SK-N-SH (cell line): Measurements from ENCODE around the gene ABCA7. TPM values are rescaled to one million over a fixed set of nuclear protein-coding genes. Genes with fewer than 3 reads are reported as not detected.
A peak's percentile ranks its signal among the peaks of the same experiment; 100 is the strongest.

Source experiments
- CTCF ChIA-PET: fragments of 300-600, 350-600 bp; formaldehyde crosslinking; extraction: SDS; loops from one replicate; lab custom pipeline; 2021; lab: Yijun Ruan, JAX
- POLR2A ChIA-PET: fragments of 350-600 bp; sonication (Branson Sonifier 250); formaldehyde crosslinking; extraction: SDS; loops from one replicate; lab custom pipeline; 2020; ENCODE audit warnings: antibody characterized with exemption, inconsistent platforms; lab: Yijun Ruan, JAX
- DNase-seq: peaks from one replicate; pipeline ENCODE4 v3.0.0; 2012
- H2AFZ ChIP-seq: fragments of 200-600 bp; sonication (generic); 2 replicates; pipeline ENCODE4 v1.8.1; 2016; ENCODE audit warnings: antibody characterized with exemption, mild to moderate bottlenecking, low read depth
- H3F3A ChIP-seq: fragments of 200-600 bp; sonication (generic); replicated peaks from 2 replicates; pipeline ENCODE3; 2016; ENCODE audit warnings: antibody characterized with exemption, mild to moderate bottlenecking; ENCODE audit not compliant: insufficient read depth
- H3K27ac ChIP-seq, 2 experiments: fragments of 200-500 bp in 1 of 2; fragments of 200-600 bp in 1 of 2; sonication (Bioruptor generic) in 1 of 2; sonication (generic), shearing (Covaris generic) in 1 of 2; 2 replicates each; pipeline versions ENCODE4 v1.5.1 to v1.6.1; 2014 to 2016; ENCODE audit warnings: low read depth in 2 of 2, inconsistent platforms in 1 of 2, low read length in 1 of 2, mild to moderate bottlenecking in 1 of 2, mixed read lengths in 1 of 2
- H3K27me3 ChIP-seq: fragments of 200-600 bp; sonication (generic), shearing (Covaris generic); 2 replicates; pipeline ENCODE4 v1.6.1; 2016; ENCODE audit warnings: mixed run types; ENCODE audit not compliant: insufficient read depth
- H3K36me3 ChIP-seq, 2 experiments: fragments of 200-500 bp in 1 of 2; fragments of 200-600 bp in 1 of 2; sonication (Bioruptor generic) in 1 of 2; sonication (generic) in 1 of 2; replicated peaks in 1 of 2; 2 replicates each; pipeline versions ENCODE3 to v1.5.1; 2014 to 2016; ENCODE audit warnings: low read length in 1 of 2, mild to moderate bottlenecking in 1 of 2; ENCODE audit not compliant: insufficient read depth in 2 of 2, control insufficient read depth in 1 of 2
- H3K4me1 ChIP-seq, 2 experiments: fragments of 200-500 bp in 1 of 2; fragments of 200-600 bp in 1 of 2; sonication (Bioruptor generic) in 1 of 2; sonication (generic), shearing (Covaris generic) in 1 of 2; 2 replicates each; pipeline versions ENCODE4 v1.5.1 to v1.6.1; 2014 to 2016; ENCODE audit warnings: low read depth in 1 of 2, low read length in 1 of 2, mixed run types in 1 of 2; ENCODE audit not compliant: insufficient read depth in 2 of 2, control insufficient read depth in 1 of 2
- H3K4me2 ChIP-seq: fragments of 200-600 bp; sonication (generic), shearing (Covaris generic); 2 replicates; pipeline ENCODE4 v1.6.1; 2017; ENCODE audit warnings: mixed run types
- H3K4me3 ChIP-seq, 2 experiments: fragments of 200-500 bp in 1 of 2; fragments of 200-600 bp in 1 of 2; sonication (Bioruptor generic) in 1 of 2; sonication (generic), shearing (Covaris generic) in 1 of 2; 2 replicates each; pipeline versions ENCODE4 v1.5.1 to v1.8.1; 2014 to 2016; ENCODE audit warnings: low read depth in 2 of 2, inconsistent platforms in 1 of 2, low read length in 1 of 2, mild to moderate bottlenecking in 1 of 2, mixed read lengths in 1 of 2, moderate library complexity in 1 of 2
- H3K79me2 ChIP-seq: fragments of 200-600 bp; sonication (generic); 2 replicates; pipeline ENCODE4 v1.8.1; 2017; ENCODE audit warnings: mild to moderate bottlenecking; ENCODE audit not compliant: insufficient read depth
- H3K9ac ChIP-seq: fragments of 200-600 bp; sonication (generic); 2 replicates; pipeline ENCODE4 v1.6.1; 2017; ENCODE audit warnings: mixed run types
- H3K9me2 ChIP-seq: fragments of 200-600 bp; sonication (generic); 2 replicates; pipeline ENCODE4 v1.6.1; 2017; ENCODE audit warnings: mixed run types
- H3K9me3 ChIP-seq: fragments of 200-600 bp; sonication (generic); 2 replicates; pipeline ENCODE4 v1.6.1; 2017; ENCODE audit warnings: mixed run types, mild to moderate bottlenecking, moderate library complexity
- H4K20me1 ChIP-seq: fragments of 200-600 bp; sonication (generic); 2 replicates; pipeline ENCODE4 v1.6.1; 2017; ENCODE audit warnings: mild to moderate bottlenecking, mixed run types; ENCODE audit not compliant: insufficient read depth
- CHD2 ChIP-seq: fragments of 150-350 bp; IDR thresholded peaks from 2 replicates; pipeline ENCODE4 v1.6.1; 2018; ENCODE audit warnings: low read length; ENCODE audit not compliant: partially characterized antibody
- ELF1 ChIP-seq: IDR thresholded peaks from 2 replicates; pipeline ENCODE4 v1.4.0; 2012
- EZH2phosphoT487 ChIP-seq: fragments of 200-600 bp; sonication (generic); IDR thresholded peaks from 2 replicates; pipeline ENCODE4 v1.6.1; 2017; ENCODE audit warnings: low read depth, mixed run types, mild to moderate bottlenecking, antibody characterized with exemption, moderate library complexity, borderline replicate concordance
- MEF2A ChIP-seq: IDR thresholded peaks from 2 replicates; pipeline ENCODE4 v1.4.0; 2012; ENCODE audit warnings: low read depth, borderline replicate concordance
- MXI1 ChIP-seq: IDR thresholded peaks from 2 replicates; pipeline ENCODE4 v1.6.1; 2012; ENCODE audit warnings: mild to moderate bottlenecking, low read depth, low read length, improper control_type of control experiment
- NRF1 ChIP-seq: IDR thresholded peaks from 2 replicates; pipeline ENCODE4 v1.6.1; 2012; ENCODE audit warnings: low read depth, mild to moderate bottlenecking, low read length
- POLR2AphosphoS5 ChIP-seq: IDR thresholded peaks from 2 replicates; pipeline ENCODE4 v1.6.1; 2012; ENCODE audit warnings: low read depth, low read length
- RAD21 ChIP-seq: IDR thresholded peaks from 2 replicates; pipeline ENCODE4 v1.6.1; 2012; ENCODE audit warnings: mild to moderate bottlenecking, low read length
- RCOR1 ChIP-seq: fragments of 150-350 bp; IDR thresholded peaks from 2 replicates; pipeline ENCODE4 v1.6.1; 2017; ENCODE audit warnings: antibody characterized with exemption, low read length
- SMC3 ChIP-seq: IDR thresholded peaks from 2 replicates; pipeline ENCODE4 v1.6.1; 2012; ENCODE audit warnings: low read depth, low read length, improper control_type of control experiment
- TAF1 ChIP-seq: IDR thresholded peaks from 2 replicates; pipeline ENCODE4 v1.6.1; 2012; ENCODE audit warnings: low read depth, mild to moderate bottlenecking, low read length, moderate library complexity, borderline replicate concordance
- TEAD4 ChIP-seq: IDR thresholded peaks from 2 replicates; pipeline ENCODE4 v1.4.0; 2012; ENCODE audit warnings: mild to moderate bottlenecking, borderline replicate concordance; ENCODE audit not compliant: insufficient read depth
- YY1 ChIP-seq: IDR thresholded peaks from 2 replicates; pipeline ENCODE4 v1.4.0; 2012; ENCODE audit warnings: low read depth, mild to moderate bottlenecking
- WGBS: methylation state at CpG from one replicate; pipeline ENCODE4 v1.1.6; 2017; ENCODE audit warnings: low lambda C conversion rate; 5-methylcytosine and 5-hydroxymethylcytosine counted together
- polyA plus RNA-seq, 3 experiments: library from polyadenylated mRNA; depleted of rRNA; stranded (reverse); fragments of >200 nt; gene quantifications; 2 replicates each; pipeline ENCODE4 v1.2.3, GENCODE V29; 2012
- TF ChIP-seq, protein P1 (sequence below): fragments of 150-350 bp; IDR thresholded peaks from 2 replicates; pipeline ENCODE4 v1.6.1; 2016; ENCODE audit warnings: mild to moderate bottlenecking, low read depth, low read length
- TF ChIP-seq, protein P2 (sequence below): IDR thresholded peaks from 2 replicates; pipeline ENCODE4 v1.4.0; 2012; ENCODE audit warnings: low read depth
- TF ChIP-seq, protein P3 (sequence below): fragments of 200-600 bp; sonication (generic); IDR thresholded peaks from 2 replicates; pipeline ENCODE4 v1.6.1; 2017; ENCODE audit warnings: antibody characterized with exemption, mild to moderate bottlenecking, moderate library complexity

The ABCA7 gene
- polyA plus RNA-seq, 1 of the 3 experiments (the other 2 are of a cell fraction): 7.8 TPM

DNA sequence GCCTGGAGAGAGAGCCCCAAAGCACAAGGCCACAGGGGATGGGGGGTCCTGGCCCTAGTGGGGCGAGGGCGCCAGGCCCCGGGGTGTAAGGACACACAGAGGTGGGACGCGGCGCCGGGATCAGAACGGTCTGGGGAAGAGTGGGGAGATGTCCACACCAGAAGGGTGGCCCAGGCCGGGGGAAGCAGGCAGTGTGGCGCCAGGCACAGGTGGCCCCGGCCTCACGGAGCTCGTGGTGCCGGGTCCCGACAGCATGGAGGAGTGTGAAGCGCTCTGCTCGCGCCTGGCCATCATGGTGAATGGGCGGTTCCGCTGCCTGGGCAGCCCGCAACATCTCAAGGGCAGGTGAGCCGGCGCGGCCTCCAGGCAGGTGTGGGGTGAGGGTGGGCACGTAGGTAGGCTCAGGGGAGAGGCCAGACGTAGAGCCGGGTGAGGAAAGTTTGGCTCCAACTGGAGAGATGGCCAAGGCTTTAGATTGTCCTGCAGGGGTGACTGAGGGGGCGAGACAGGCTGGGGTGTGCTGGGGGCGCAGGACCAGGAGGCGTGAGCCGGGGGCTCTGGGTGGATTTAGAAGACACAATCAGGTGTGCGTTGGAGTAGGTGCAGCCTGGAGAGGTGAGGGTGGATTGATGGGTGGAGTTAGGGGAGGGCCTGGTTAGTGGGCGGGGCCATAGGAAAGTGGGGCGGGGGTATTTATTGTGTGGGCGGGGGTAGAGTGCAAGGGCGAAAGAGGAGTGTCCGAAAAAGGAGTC lies 24.2 kb downstream of the ABCA7 start:
- H3F3A ChIP-seq: peaks cover 7% of the 10 kb centered on the region
- no peaks in the 10 kb centered on the region for H3K36me3 ChIP-seq
- no peaks in the 10 kb centered on the region for H4K20me1 ChIP-seq
- no peak for DNase-seq
- peaks cover 0 to 20% of the 10 kb centered on the region in 2 experiments; a peak in 1 of 4 replicates for H3K4me1 ChIP-seq
- POLR2A ChIA-PET: no interaction called here
- no peak overlapping the region for H3K9ac ChIP-seq
- TF ChIP-seq TEAD4: no peak
- TF ChIP-seq POLR2AphosphoS5: no peak
- TF ChIP-seq ELF1: no peak
- no peak for TF ChIP-seq RCOR1
- TF ChIP-seq EZH2phosphoT487: no peak
- TF ChIP-seq CHD2: no peak
- no peak for TF ChIP-seq NRF1
- TF ChIP-seq, protein P1, sequence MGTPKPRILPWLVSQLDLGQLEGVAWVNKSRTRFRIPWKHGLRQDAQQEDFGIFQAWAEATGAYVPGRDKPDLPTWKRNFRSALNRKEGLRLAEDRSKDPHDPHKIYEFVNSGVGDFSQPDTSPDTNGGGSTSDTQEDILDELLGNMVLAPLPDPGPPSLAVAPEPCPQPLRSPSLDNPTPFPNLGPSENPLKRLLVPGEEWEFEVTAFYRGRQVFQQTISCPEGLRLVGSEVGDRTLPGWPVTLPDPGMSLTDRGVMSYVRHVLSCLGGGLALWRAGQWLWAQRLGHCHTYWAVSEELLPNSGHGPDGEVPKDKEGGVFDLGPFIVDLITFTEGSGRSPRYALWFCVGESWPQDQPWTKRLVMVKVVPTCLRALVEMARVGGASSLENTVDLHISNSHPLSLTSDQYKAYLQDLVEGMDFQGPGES: no peak
- TF ChIP-seq, protein P2, sequence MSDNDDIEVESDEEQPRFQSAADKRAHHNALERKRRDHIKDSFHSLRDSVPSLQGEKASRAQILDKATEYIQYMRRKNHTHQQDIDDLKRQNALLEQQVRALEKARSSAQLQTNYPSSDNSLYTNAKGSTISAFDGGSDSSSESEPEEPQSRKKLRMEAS: no peak
- no peak for TF ChIP-seq MEF2A
- TF ChIP-seq YY1: no peak
- no peak for TF ChIP-seq RAD21
- CTCF ChIA-PET: interaction anchor here (0.7 to 3.5 kb wide), 18 partner anchors 7 to 177 kb away, joined by 3 to 24 read pairs (median 5); partner anchors contain the start of gene RNU6-2
- no peaks in the 10 kb centered on the region for H3K9me3 ChIP-seq
- H3K27me3 ChIP-seq: peaks cover 18% of the 10 kb centered on the region; the same call in 1 of the 2 replicates
- WGBS: 82% methylated on average over 37 of the region's 37 CpGs
- no peak overlapping the region for H3K4me3 ChIP-seq
- H3K79me2 ChIP-seq: no peaks in the 10 kb centered on the region
- no peaks in the 10 kb centered on the region for H3K9me2 ChIP-seq
- no peak overlapping the region for H2AFZ ChIP-seq
- no peak overlapping the region for H3K4me2 ChIP-seq
- no peak overlapping the region for H3K27ac ChIP-seq

DNA sequence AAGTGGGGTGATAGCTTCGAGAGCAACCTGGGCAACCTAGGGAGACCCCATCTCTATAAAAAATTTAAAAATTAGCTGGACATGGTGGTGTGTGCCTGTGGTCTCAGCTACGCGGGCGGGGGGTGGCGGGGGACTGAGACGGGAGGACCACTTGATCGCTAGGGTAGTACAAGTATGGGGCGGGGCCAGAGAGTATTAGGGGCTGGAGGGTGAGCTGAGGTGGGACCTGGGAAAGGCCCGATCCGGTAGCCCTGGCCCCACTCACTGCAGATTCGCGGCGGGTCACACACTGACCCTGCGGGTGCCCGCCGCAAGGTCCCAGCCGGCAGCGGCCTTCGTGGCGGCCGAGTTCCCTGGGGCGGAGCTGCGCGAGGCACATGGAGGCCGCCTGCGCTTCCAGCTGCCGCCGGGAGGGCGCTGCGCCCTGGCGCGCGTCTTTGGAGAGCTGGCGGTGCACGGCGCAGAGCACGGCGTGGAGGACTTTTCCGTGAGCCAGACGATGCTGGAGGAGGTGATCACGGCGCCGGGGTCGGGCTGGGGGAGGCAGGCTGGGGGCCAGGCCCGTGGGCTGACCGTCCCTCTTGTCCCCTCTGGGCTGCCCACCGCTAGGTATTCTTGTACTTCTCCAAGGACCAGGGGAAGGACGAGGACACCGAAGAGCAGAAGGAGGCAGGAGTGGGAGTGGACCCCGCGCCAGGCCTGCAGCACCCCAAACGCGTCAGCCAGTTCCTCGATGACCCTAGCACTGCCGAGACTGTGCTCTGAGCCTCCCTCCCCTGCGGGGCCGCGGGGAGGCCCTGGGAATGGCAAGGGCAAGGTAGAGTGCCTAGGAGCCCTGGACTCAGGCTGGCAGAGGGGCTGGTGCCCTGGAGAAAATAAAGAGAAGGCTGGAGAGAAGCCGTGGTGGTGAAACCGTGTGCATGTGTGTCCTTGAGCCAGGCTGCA lies 25.0 kb downstream of the ABCA7 start:
- no peaks in the 10 kb centered on the region for H4K20me1 ChIP-seq
- H3K9ac ChIP-seq: no peak overlapping the region
- CTCF ChIA-PET: interaction anchor here (0.7 to 3.5 kb wide), 19 partner anchors 8 to 176 kb away, joined by 3 to 24 read pairs (median 5); partner anchors contain the start of gene RNU6-2
- TF ChIP-seq, protein P3, sequence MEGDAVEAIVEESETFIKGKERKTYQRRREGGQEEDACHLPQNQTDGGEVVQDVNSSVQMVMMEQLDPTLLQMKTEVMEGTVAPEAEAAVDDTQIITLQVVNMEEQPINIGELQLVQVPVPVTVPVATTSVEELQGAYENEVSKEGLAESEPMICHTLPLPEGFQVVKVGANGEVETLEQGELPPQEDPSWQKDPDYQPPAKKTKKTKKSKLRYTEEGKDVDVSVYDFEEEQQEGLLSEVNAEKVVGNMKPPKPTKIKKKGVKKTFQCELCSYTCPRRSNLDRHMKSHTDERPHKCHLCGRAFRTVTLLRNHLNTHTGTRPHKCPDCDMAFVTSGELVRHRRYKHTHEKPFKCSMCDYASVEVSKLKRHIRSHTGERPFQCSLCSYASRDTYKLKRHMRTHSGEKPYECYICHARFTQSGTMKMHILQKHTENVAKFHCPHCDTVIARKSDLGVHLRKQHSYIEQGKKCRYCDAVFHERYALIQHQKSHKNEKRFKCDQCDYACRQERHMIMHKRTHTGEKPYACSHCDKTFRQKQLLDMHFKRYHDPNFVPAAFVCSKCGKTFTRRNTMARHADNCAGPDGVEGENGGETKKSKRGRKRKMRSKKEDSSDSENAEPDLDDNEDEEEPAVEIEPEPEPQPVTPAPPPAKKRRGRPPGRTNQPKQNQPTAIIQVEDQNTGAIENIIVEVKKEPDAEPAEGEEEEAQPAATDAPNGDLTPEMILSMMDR: peak; percentile 55
- no peak for TF ChIP-seq CHD2
- TF ChIP-seq EZH2phosphoT487: no peak
- peak; percentile 42 for TF ChIP-seq NRF1
- TF ChIP-seq ELF1: no peak
- TF ChIP-seq, protein P2: peak; percentile 98
- peak; percentile 13; the same call in 1 of the 2 replicates for TF ChIP-seq SMC3
- no peak for TF ChIP-seq TAF1
- peak; percentile 45; the same call in 1 of the 2 replicates for TF ChIP-seq MXI1
- no peak for TF ChIP-seq RCOR1
- peak; percentile 42 for TF ChIP-seq RAD21
- TF ChIP-seq, protein P1: no peak
- peak; percentile 88 for DNase-seq
- 0 out of 2 replicates have a peak overlapping the region, but pooled peaks have one; percentile 24 for H3K4me2 ChIP-seq
- POLR2A ChIA-PET: interaction anchor here (1.4 kb wide), 1 partner anchor 81 kb away, joined by 5 read pairs; the partner anchor contains the start of gene WDR18
- H3K9me3 ChIP-seq: no peaks in the 10 kb centered on the region
- H3K4me3 ChIP-seq: no peak overlapping the region
- H3K79me2 ChIP-seq: no peaks in the 10 kb centered on the region
- H3K27ac ChIP-seq: no peak overlapping the region
- no peaks in the 10 kb centered on the region for H3K9me2 ChIP-seq
- H3K4me1 ChIP-seq: peaks cover 0 to 20% of the 10 kb centered on the region in 2 experiments; a peak in 1 of 4 replicates
- H3K27me3 ChIP-seq: peaks cover 26% of the 10 kb centered on the region
- peaks cover 7% of the 10 kb centered on the region for H3F3A ChIP-seq
- H3K36me3 ChIP-seq: no peaks in the 10 kb centered on the region
- no peak overlapping the region for H2AFZ ChIP-seq
- 21% methylated on average over 16 of the region's 60 CpGs for WGBS
